ENCODE data around the gene SLC12A8.

SLC12A8 gene

GRCh38 chr3:125151916-125152315, 60.6 kb downstream of the SLC12A8 start:
- no peak overlapping the region for H3K4ac ChIP-seq (ENCODE audit: low read length)
- H2AK5ac ChIP-seq (ENCODE audit: low read depth, low read length) = no peak overlapping the region
- H3K9me3 ChIP-seq (replicated peaks in 1 of 2; ENCODE audit: control insufficient read depth in 2 of 2, insufficient read depth in 1 of 2, low read depth in 1 of 2, low read length in 2 of 2) = no peaks in the 10 kb centered on the region
- no peak overlapping the region for H2BK15ac ChIP-seq (ENCODE audit: low read length)
- H4K91ac ChIP-seq (ENCODE audit: low read depth, low read length, poor library complexity) = no peak overlapping the region
- no CpG with 5 or more reads among the region's 1 CpG for WGBS, 2 donors (ENCODE audit: extremely low coverage in 2 of 2, insufficient read length in 2 of 2, insufficient replicate concordance in 1 of 2)
- H2BK5ac ChIP-seq (ENCODE audit: low read length) = no peak overlapping the region
- no peaks in the 10 kb centered on the region for H3K36me3 ChIP-seq (replicated peaks in 1 of 2; ENCODE audit: control insufficient read depth in 2 of 2, insufficient read depth in 2 of 2, low read length in 2 of 2)
- no peak for DNase-seq (ENCODE audit: low spot score)
- no peak overlapping the region for H3K18ac ChIP-seq (ENCODE audit: low read length)
- no peak overlapping the region for H3K27ac ChIP-seq (replicated peaks; ENCODE audit: low read length)
- H3K4me1 ChIP-seq (ENCODE audit: control insufficient read depth in 2 of 2, insufficient read depth in 1 of 2, low read depth in 1 of 2, low read length in 2 of 2) = peaks cover 8 to 9% of the 10 kb centered on the region in 2 donors
- H2AFZ ChIP-seq (ENCODE audit: low read length) = no peak overlapping the region
- no peak overlapping the region for H4K8ac ChIP-seq (ENCODE audit: low read depth, low read length)
- no peak overlapping the region for H3K23ac ChIP-seq (ENCODE audit: low read depth, low read length, poor library complexity)
- no peak overlapping the region for H2BK12ac ChIP-seq (ENCODE audit: low read length)
- no peak overlapping the region for H2BK120ac ChIP-seq (ENCODE audit: low read depth, low read length)
- no peak overlapping the region for H3K4me2 ChIP-seq (ENCODE audit: insufficient read depth, low read length, poor library complexity, severe bottlenecking)
- no peaks in the 10 kb centered on the region for H3K79me1 ChIP-seq (ENCODE audit: low read depth, low read length)
- no peak overlapping the region for H3K9ac ChIP-seq (ENCODE audit: low read depth, low read length, poor library complexity)
- H3K4me3 ChIP-seq (ENCODE audit: low read length in 2 of 2) = no peak overlapping the region
- H3K14ac ChIP-seq (ENCODE audit: low read length) = no peak overlapping the region
- no peaks in the 10 kb centered on the region for H3K27me3 ChIP-seq (ENCODE audit: control insufficient read depth in 3 of 3, insufficient read depth in 3 of 3, low read depth in 1 of 3, low read length in 3 of 3)

- Histone ChIP-seq H3K14ac (ENCODE audit: low read length) (no peak overlapping the region), H4K8ac (ENCODE audit: low read depth, low read length) (no peak overlapping the region), H4K91ac (ENCODE audit: low read depth, low read length, poor library complexity) (no peak overlapping the region), H3K23ac (ENCODE audit: low read depth, low read length, poor library complexity) (no peak overlapping the region), H3K4me2 (ENCODE audit: insufficient read depth, low read length, poor library complexity, severe bottlenecking) (no peak overlapping the region), H2AFZ (ENCODE audit: low read length) (no peak overlapping the region), H3K4me1 (ENCODE audit: control insufficient read depth in 2 of 2, insufficient read depth in 1 of 2, low read depth in 1 of 2, low read length in 2 of 2) (peaks cover 7 to 8% of the 10 kb centered on the region in 2 donors), H3K4me3 (ENCODE audit: low read length in 2 of 2) (no peak overlapping the region), H3K36me3 (replicated peaks in 1 of 2; ENCODE audit: control insufficient read depth in 2 of 2, insufficient read depth in 2 of 2, low read length in 2 of 2) (no peaks in the 10 kb centered on the region), H2BK15ac (ENCODE audit: low read length) (no peak overlapping the region), H2BK120ac (ENCODE audit: low read depth, low read length) (no peak overlapping the region), H3K9me3 (replicated peaks in 1 of 2; ENCODE audit: control insufficient read depth in 2 of 2, insufficient read depth in 1 of 2, low read depth in 1 of 2, low read length in 2 of 2) (no peaks in the 10 kb centered on the region), H2BK5ac (ENCODE audit: low read length) (no peak overlapping the region), H2BK12ac (ENCODE audit: low read length) (no peak overlapping the region), H3K27ac (replicated peaks; ENCODE audit: low read length) (no peak overlapping the region), H3K18ac (ENCODE audit: low read length) (no peak overlapping the region), H3K9ac (ENCODE audit: low read depth, low read length, poor library complexity) (no peak overlapping the region), H3K27me3 (ENCODE audit: control insufficient read depth in 3 of 3, insufficient read depth in 3 of 3, low read depth in 1 of 3, low read length in 3 of 3) (no peaks in the 10 kb centered on the region), H3K79me1 (ENCODE audit: low read depth, low read length) (no peaks in the 10 kb centered on the region), H3K4ac (ENCODE audit: low read length) (no peak overlapping the region), H2AK5ac (ENCODE audit: low read depth, low read length) (no peak overlapping the region)
- no peak for DNase-seq (ENCODE audit: low spot score)
- WGBS, 2 donors (ENCODE audit: extremely low coverage in 2 of 2, insufficient read length in 2 of 2, insufficient replicate concordance in 1 of 2) = no CpG with 5 or more reads among the region's 9 CpGs
These were observed 61.1 kb downstream of the SLC12A8 start for GRCh38 chr3:125151442-125151817.

GRCh38 chr3:125150525-125151441, 61.8 kb downstream of the SLC12A8 start:
- Histone ChIP-seq H3K79me1 (ENCODE audit: low read depth, low read length) (no peaks in the 10 kb centered on the region), H3K27ac (replicated peaks; ENCODE audit: low read length) (no peak overlapping the region), H3K4me3 (ENCODE audit: low read length in 2 of 2) (no peak overlapping the region), H2BK12ac (ENCODE audit: low read length) (no peak overlapping the region), H3K4me1 (ENCODE audit: control insufficient read depth in 2 of 2, insufficient read depth in 1 of 2, low read depth in 1 of 2, low read length in 2 of 2) (peaks cover 2 to 4% of the 10 kb centered on the region in 2 donors), H3K23ac (ENCODE audit: low read depth, low read length, poor library complexity) (no peak overlapping the region), H2AK5ac (ENCODE audit: low read depth, low read length) (no peak overlapping the region), H3K9ac (ENCODE audit: low read depth, low read length, poor library complexity) (no peak overlapping the region), H4K8ac (ENCODE audit: low read depth, low read length) (no peak overlapping the region), H4K91ac (ENCODE audit: low read depth, low read length, poor library complexity) (no peak overlapping the region), H2BK5ac (ENCODE audit: low read length) (no peak overlapping the region), H3K36me3 (replicated peaks in 1 of 2; ENCODE audit: control insufficient read depth in 2 of 2, insufficient read depth in 2 of 2, low read length in 2 of 2) (no peaks in the 10 kb centered on the region), H2AFZ (ENCODE audit: low read length) (no peak overlapping the region), H3K9me3 (replicated peaks in 1 of 2; ENCODE audit: control insufficient read depth in 2 of 2, insufficient read depth in 1 of 2, low read depth in 1 of 2, low read length in 2 of 2) (no peaks in the 10 kb centered on the region), H3K4me2 (ENCODE audit: insufficient read depth, low read length, poor library complexity, severe bottlenecking) (no peak overlapping the region), H3K4ac (ENCODE audit: low read length) (no peak overlapping the region), H2BK120ac (ENCODE audit: low read depth, low read length) (no peak overlapping the region), H3K27me3 (ENCODE audit: control insufficient read depth in 3 of 3, insufficient read depth in 3 of 3, low read depth in 1 of 3, low read length in 3 of 3) (no peaks in the 10 kb centered on the region), H3K14ac (ENCODE audit: low read length) (no peak overlapping the region), H3K18ac (ENCODE audit: low read length) (no peak overlapping the region), H2BK15ac (ENCODE audit: low read length) (no peak overlapping the region)
- WGBS, 2 donors (ENCODE audit: extremely low coverage in 2 of 2, insufficient read length in 2 of 2, insufficient replicate concordance in 1 of 2) = no CpG with 5 or more reads among the region's 14 CpGs
- no peak for DNase-seq (ENCODE audit: low spot score)

- Histone ChIP-seq H3K4me3 (ENCODE audit: low read length in 2 of 2) (no peak overlapping the region), H3K79me1 (ENCODE audit: low read depth, low read length) (no peaks in the 10 kb centered on the region), H2AK5ac (ENCODE audit: low read depth, low read length) (no peak overlapping the region), H2BK5ac (ENCODE audit: low read length) (no peak overlapping the region), H4K8ac (ENCODE audit: low read depth, low read length) (no peak overlapping the region), H2BK15ac (ENCODE audit: low read length) (no peak overlapping the region), H3K14ac (ENCODE audit: low read length) (no peak overlapping the region), H3K23ac (ENCODE audit: low read depth, low read length, poor library complexity) (no peak overlapping the region), H2AFZ (ENCODE audit: low read length) (no peak overlapping the region), H3K4ac (ENCODE audit: low read length) (no peak overlapping the region), H3K27ac (replicated peaks; ENCODE audit: low read length) (no peak overlapping the region), H3K4me2 (ENCODE audit: insufficient read depth, low read length, poor library complexity, severe bottlenecking) (no peak overlapping the region), H4K91ac (ENCODE audit: low read depth, low read length, poor library complexity) (no peak overlapping the region), H3K9me3 (replicated peaks in 1 of 2; ENCODE audit: control insufficient read depth in 2 of 2, insufficient read depth in 1 of 2, low read depth in 1 of 2, low read length in 2 of 2) (no peaks in the 10 kb centered on the region), H2BK12ac (ENCODE audit: low read length) (no peak overlapping the region), H2BK120ac (ENCODE audit: low read depth, low read length) (no peak overlapping the region), H3K18ac (ENCODE audit: low read length) (no peak overlapping the region), H3K9ac (ENCODE audit: low read depth, low read length, poor library complexity) (no peak overlapping the region), H3K4me1 (ENCODE audit: control insufficient read depth in 2 of 2, insufficient read depth in 1 of 2, low read depth in 1 of 2, low read length in 2 of 2) (peaks cover 2 to 8% of the 10 kb centered on the region in 2 donors), H3K36me3 (replicated peaks in 1 of 2; ENCODE audit: control insufficient read depth in 2 of 2, insufficient read depth in 2 of 2, low read length in 2 of 2) (no peaks in the 10 kb centered on the region), H3K27me3 (ENCODE audit: control insufficient read depth in 3 of 3, insufficient read depth in 3 of 3, low read depth in 1 of 3, low read length in 3 of 3) (no peaks in the 10 kb centered on the region)
- no peak for DNase-seq (ENCODE audit: low spot score)
These were observed 63.1 kb downstream of the SLC12A8 start for GRCh38 chr3:125149462-125149861.

All from neuronal stem cell (in vitro differentiated cells).